ENCODE data around the gene NCKAP1. TPM values are rescaled to one million over a fixed set of nuclear protein-coding genes. Genes with fewer than 3 reads are reported as not detected.

The NCKAP1 gene
- total and polyA plus RNA-seq, 2 of the 4 experiments (the other 2 are of a cell fraction): 91.1 to 160 TPM

DNA sequence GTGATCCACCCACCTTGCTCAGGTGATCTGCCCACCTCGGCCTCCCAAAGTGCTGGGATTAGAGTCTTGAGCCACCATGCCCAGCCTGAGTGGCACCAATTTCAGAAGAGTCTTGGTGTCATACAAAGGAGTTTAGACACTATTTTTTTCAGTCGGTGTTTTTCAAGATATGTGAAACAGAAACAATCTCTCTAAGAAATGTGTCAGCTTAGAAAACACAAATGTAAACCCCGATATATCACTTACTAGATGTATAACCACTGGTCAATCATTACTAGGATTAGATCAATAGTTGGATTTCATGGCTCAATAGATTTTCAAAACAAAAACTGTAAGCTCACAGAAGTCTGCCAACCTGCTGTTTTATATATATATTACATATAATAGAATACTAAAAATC, 104.6 kb downstream of the NCKAP1 start:
- no peak overlapping the region for H3K27ac ChIP-seq (ENCODE audit: insufficient read depth, low read length)
- no peaks in the 10 kb centered on the region; the same call in 1 of the 2 replicates for H4K20me1 ChIP-seq (ENCODE audit: insufficient read depth, low read length)
- H2BK5ac ChIP-seq (ENCODE audit: low read depth, low read length, poor library complexity, severe bottlenecking): no peak overlapping the region
- ATAC-seq (ENCODE audit: low read depth) (no peak), DNase-seq (no peak)
- H3K18ac ChIP-seq (ENCODE audit: low read depth, low read length): no peak overlapping the region
- H3K4me2 ChIP-seq (ENCODE audit: low read depth, low read length): no peak overlapping the region
- H3K9ac ChIP-seq (ENCODE audit: low read depth, low read length): no peak overlapping the region
- no CpG with 5 or more reads among the region's 3 CpGs for WGBS, 2 experiments (ENCODE audit: extremely low coverage in 2 of 2, insufficient read length in 1 of 2)
- TF ChIP-seq SMC3 (IDR thresholded peaks at IDR 0.05; ENCODE audit: low read depth, low read length) (no peak), MXI1 (IDR thresholded peaks at IDR 0.05; ENCODE audit: borderline replicate concordance, low read depth, low read length) (no peak), MAFK (IDR thresholded peaks at IDR 0.05; ENCODE audit: low read depth, low read length) (no peak), MAZ (IDR thresholded peaks at IDR 0.05; ENCODE audit: borderline replicate concordance, low read depth, low read length) (no peak), RFX5 (IDR thresholded peaks at IDR 0.05; ENCODE audit: low read depth, low read length) (no peak), POLR2A (IDR thresholded peaks at IDR 0.05; ENCODE audit: low read depth, low read length) (no peak), BHLHE40 (IDR thresholded peaks at IDR 0.05; ENCODE audit: low read depth, low read length) (no peak), FOS (IDR thresholded peaks at IDR 0.05; ENCODE audit: low read depth, low read length) (no peak), RCOR1 (IDR thresholded peaks at IDR 0.05; ENCODE audit: insufficient replicate concordance, low read length) (no peak), RAD21 (IDR thresholded peaks at IDR 0.05; ENCODE audit: low read length) (no peak), CEBPB (IDR thresholded peaks at IDR 0.05; ENCODE audit: low read depth, low read length) (no peak), NFE2L2 (IDR thresholded peaks at IDR 0.05; ENCODE audit: low read depth, low read length) (no peak), CHD1 (IDR thresholded peaks at IDR 0.05; ENCODE audit: low read depth, low read length) (no peak)
- TF ChIP-seq, protein P1, sequence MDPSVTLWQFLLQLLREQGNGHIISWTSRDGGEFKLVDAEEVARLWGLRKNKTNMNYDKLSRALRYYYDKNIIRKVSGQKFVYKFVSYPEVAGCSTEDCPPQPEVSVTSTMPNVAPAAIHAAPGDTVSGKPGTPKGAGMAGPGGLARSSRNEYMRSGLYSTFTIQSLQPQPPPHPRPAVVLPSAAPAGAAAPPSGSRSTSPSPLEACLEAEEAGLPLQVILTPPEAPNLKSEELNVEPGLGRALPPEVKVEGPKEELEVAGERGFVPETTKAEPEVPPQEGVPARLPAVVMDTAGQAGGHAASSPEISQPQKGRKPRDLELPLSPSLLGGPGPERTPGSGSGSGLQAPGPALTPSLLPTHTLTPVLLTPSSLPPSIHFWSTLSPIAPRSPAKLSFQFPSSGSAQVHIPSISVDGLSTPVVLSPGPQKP (IDR thresholded peaks at IDR 0.05; ENCODE audit: borderline replicate concordance, low read depth, low read length): no peak
- TF ChIP-seq, protein P2, sequence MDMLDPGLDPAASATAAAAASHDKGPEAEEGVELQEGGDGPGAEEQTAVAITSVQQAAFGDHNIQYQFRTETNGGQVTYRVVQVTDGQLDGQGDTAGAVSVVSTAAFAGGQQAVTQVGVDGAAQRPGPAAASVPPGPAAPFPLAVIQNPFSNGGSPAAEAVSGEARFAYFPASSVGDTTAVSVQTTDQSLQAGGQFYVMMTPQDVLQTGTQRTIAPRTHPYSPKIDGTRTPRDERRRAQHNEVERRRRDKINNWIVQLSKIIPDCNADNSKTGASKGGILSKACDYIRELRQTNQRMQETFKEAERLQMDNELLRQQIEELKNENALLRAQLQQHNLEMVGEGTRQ (IDR thresholded peaks at IDR 0.05; ENCODE audit: low read depth, low read length): no peak
- TF ChIP-seq, protein P3, sequence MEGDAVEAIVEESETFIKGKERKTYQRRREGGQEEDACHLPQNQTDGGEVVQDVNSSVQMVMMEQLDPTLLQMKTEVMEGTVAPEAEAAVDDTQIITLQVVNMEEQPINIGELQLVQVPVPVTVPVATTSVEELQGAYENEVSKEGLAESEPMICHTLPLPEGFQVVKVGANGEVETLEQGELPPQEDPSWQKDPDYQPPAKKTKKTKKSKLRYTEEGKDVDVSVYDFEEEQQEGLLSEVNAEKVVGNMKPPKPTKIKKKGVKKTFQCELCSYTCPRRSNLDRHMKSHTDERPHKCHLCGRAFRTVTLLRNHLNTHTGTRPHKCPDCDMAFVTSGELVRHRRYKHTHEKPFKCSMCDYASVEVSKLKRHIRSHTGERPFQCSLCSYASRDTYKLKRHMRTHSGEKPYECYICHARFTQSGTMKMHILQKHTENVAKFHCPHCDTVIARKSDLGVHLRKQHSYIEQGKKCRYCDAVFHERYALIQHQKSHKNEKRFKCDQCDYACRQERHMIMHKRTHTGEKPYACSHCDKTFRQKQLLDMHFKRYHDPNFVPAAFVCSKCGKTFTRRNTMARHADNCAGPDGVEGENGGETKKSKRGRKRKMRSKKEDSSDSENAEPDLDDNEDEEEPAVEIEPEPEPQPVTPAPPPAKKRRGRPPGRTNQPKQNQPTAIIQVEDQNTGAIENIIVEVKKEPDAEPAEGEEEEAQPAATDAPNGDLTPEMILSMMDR (conservative IDR thresholded peaks at IDR 0.05; ENCODE audit: low read depth, low read length): no peak
- in situ Hi-C loops (cut with MboI; ENCODE audit: low sequenced_read_pairs): no loop called here
- ChIA-PET POLR2A (ENCODE audit: unreplicated experiment) (no interaction called here), CTCF (interaction anchor here (0.7 kb wide), 1 partner anchor 21 kb away, joined by 4 read pairs; no protein-coding TSS in a partner anchor)
- H3K4me1 ChIP-seq (ENCODE audit: control insufficient read depth, insufficient read depth, low read length): peaks cover 3% of the 10 kb centered on the region; the same call in 1 of the 2 replicates
- no peak overlapping the region for H4K8ac ChIP-seq (ENCODE audit: low read depth in 2 of 2, low read length in 2 of 2)
- intact Hi-C loops (cut with micrococcal nuclease): no loop called here
- H3K23ac ChIP-seq (ENCODE audit: low read depth, low read length): no peak overlapping the region
- no peak overlapping the region for H2AK9ac ChIP-seq (replicated peaks; ENCODE audit: low read depth, low read length, poor library complexity)
- no peaks in the 10 kb centered on the region for H3K27me3 ChIP-seq (ENCODE audit: control insufficient read depth, insufficient read depth, low read length)
- H2BK120ac ChIP-seq (ENCODE audit: low read depth, low read length): no peak overlapping the region
- no peak overlapping the region for H3K56ac ChIP-seq (ENCODE audit: extremely low read depth, insufficient read depth, low read length)
- no peak overlapping the region for H3K4ac ChIP-seq (ENCODE audit: low read depth, low read length)
- H4K91ac ChIP-seq (ENCODE audit: insufficient read depth, low read depth, low read length): no peak overlapping the region
- H2AK5ac ChIP-seq (ENCODE audit: low read depth, low read length): no peak overlapping the region
- no peaks in the 10 kb centered on the region for H3K9me3 ChIP-seq (ENCODE audit: control insufficient read depth, insufficient read depth, low read length)
- BruUV-seq (replicated peaks): no TSS peak
- H2BK15ac ChIP-seq (ENCODE audit: low read depth, low read length): no peak overlapping the region
- dilution Hi-C loops (cut with HindIII; ENCODE audit: low sequenced_read_pairs, unreplicated experiment): no loop called here
- H3K4me3 ChIP-seq (ENCODE audit: insufficient read depth, low read depth, low read length): no peak overlapping the region
- no peak overlapping the region for H3K14ac ChIP-seq (replicated peaks; ENCODE audit: low read depth, low read length)
- H3K79me1 ChIP-seq (ENCODE audit: low read depth in 1 of 2, low read length in 2 of 2): peaks cover 15 to 17% of the 10 kb centered on the region in 2 experiments; a peak in 3 of 4 replicates
- H2AFZ ChIP-seq (replicated peaks; ENCODE audit: low read length, poor library complexity): no peak overlapping the region
- peaks cover 2% of the 10 kb centered on the region; the same call in 1 of the 2 replicates for H3K9me1 ChIP-seq (ENCODE audit: insufficient read depth, low read length)
- H3K36me3 ChIP-seq (ENCODE audit: control insufficient read depth, insufficient read depth, low read length): peaks cover 18% of the 10 kb centered on the region
- H2BK20ac ChIP-seq (ENCODE audit: low read depth, low read length): no peak overlapping the region
- no peak overlapping the region for H4K5ac ChIP-seq (ENCODE audit: low read depth, low read length)
